ENCODE measurements around the gene LRRC46.

The LRRC46 gene

DNA sequence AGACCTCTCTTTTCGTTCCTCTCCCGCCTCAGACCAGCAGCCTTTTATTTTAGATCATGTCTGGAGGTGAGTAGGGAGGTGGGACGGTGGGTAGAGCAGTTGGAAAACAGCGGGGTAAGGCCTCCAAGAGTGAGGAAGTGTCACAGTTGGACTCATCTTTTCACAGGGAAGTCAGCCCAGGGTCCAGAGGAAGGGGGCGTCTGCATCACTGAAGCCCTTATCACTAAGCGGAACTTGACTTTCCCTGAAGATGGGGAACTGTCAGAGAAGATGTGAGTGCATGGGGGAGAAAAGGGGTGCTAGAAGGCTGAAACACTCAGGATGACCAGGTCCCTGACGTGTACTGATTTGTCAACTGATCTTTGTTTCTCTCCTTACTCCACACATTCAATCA, 461 bp downstream of the LRRC46 start:
- TF ChIP-seq, protein P1, sequence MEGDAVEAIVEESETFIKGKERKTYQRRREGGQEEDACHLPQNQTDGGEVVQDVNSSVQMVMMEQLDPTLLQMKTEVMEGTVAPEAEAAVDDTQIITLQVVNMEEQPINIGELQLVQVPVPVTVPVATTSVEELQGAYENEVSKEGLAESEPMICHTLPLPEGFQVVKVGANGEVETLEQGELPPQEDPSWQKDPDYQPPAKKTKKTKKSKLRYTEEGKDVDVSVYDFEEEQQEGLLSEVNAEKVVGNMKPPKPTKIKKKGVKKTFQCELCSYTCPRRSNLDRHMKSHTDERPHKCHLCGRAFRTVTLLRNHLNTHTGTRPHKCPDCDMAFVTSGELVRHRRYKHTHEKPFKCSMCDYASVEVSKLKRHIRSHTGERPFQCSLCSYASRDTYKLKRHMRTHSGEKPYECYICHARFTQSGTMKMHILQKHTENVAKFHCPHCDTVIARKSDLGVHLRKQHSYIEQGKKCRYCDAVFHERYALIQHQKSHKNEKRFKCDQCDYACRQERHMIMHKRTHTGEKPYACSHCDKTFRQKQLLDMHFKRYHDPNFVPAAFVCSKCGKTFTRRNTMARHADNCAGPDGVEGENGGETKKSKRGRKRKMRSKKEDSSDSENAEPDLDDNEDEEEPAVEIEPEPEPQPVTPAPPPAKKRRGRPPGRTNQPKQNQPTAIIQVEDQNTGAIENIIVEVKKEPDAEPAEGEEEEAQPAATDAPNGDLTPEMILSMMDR (IDR thresholded peaks at IDR 0.05; ENCODE audit: control insufficient read depth, extremely low read depth, insufficient read depth): no peak
- H3K4me3 ChIP-seq (ENCODE audit: low read depth, low read length): peak overlapping the region; percentile 98
- no peak for DNase-seq (ENCODE audit: low read depth)

DNA sequence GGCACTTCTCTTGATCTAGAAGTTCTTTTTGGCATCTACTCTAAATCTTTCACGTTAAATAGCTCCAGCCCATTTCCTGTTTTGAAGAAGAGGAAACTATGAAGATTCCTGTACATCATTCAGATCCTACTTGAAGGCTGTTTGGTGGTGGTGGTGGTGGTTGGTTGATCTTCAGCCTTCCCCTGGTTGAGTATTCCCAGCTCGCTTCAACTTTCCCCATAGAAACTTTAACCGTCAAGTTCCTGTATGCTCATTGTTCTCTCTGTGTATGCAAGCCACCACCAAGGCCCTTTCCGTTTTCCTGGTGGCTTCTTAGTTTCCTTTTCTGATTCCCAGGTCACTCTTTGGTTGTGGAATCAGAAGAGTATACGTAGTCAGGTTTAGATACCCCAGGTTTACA, 3.3 kb downstream of the LRRC46 start:
- TF ChIP-seq, protein P1 (IDR thresholded peaks at IDR 0.05; ENCODE audit: control insufficient read depth, extremely low read depth, insufficient read depth): no peak
- DNase-seq (ENCODE audit: low read depth): no peak
- no peak overlapping the region for H3K4me3 ChIP-seq (ENCODE audit: low read depth, low read length)

DNA sequence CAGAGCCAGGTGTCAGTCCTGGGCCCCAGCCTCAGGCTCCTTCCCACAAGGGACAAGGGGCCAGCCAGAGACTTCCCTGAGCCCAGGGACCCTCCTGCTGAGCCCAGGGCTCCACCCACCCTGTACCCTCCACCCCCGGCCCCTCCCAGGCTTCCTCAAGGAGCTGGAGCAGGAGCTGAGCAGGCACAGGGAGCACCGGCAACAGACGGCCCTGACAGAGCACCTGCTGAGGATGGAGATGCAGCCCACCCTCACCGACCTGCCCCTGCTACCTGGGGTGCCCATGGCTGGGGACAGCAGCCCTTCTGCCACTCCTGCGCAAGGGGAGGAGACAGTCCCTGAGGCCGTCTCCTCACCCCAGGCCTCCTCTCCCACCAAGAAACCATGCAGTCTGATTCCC, 5.1 kb downstream of the LRRC46 start:
- no peak overlapping the region for H3K4me3 ChIP-seq (ENCODE audit: low read depth, low read length)
- TF ChIP-seq, protein P1 (IDR thresholded peaks at IDR 0.05; ENCODE audit: control insufficient read depth, extremely low read depth, insufficient read depth): no peak
- no peak for DNase-seq (ENCODE audit: low read depth)

DNA sequence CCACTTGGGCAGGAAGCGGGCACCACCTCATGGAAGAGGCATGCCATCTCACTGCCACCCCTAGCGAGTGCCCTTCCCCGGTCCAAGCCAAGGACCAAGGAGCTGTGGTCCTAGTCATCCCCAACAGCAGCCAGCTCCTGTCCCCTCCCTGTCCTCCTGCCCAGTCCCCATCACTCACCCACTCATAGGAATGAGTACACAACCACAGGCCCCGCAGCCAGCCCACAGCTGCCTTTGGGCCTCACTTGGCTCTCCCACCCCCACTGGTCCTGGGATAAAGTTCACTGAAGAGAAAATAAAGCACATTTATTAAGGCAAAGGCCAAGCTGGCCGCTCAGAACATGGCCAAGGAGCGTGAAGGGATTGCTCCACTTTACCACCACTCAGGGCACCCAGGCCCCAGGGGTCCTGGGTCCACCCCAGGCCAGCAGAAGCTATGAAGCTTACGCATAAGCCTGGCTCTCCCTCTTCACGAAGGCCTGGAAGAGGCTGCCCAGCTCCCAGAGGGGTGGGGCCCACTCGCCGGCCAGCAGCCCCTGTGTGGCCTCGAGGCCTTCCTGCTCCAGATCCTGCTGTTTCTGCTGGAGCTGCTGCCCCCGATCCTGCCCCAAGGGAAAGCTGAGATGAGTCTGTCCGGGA, 6.0 kb downstream of the LRRC46 start:
- H3K4me3 ChIP-seq (ENCODE audit: low read depth, low read length): no peak overlapping the region
- no peak for DNase-seq (ENCODE audit: low read depth)
- TF ChIP-seq, protein P1 (IDR thresholded peaks at IDR 0.05; ENCODE audit: control insufficient read depth, extremely low read depth, insufficient read depth): no peak

DNA sequence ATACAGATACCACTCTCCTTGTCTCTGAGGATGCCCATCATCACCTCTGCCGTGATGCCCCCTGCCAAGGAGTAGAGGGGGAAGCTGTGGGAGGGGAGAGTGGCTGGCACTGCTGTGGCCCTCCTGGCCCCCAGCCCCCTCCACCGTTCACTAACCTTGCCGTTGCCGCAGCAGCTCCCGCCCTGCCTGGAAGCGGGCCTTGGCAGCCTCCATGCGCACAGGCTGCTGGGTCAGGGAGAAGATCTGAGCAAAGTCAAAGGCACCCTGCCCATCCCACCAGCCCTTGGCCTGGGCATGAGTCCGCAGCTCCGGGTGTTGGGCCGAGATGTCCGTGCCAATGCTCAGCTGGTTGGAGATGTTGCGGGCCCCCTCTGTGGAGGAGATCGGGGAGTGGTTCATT, 7.2 kb downstream of the LRRC46 start:
- no peak overlapping the region for H3K4me3 ChIP-seq (ENCODE audit: low read depth, low read length)
- TF ChIP-seq, protein P1 (IDR thresholded peaks at IDR 0.05; ENCODE audit: control insufficient read depth, extremely low read depth, insufficient read depth): no peak

DNA sequence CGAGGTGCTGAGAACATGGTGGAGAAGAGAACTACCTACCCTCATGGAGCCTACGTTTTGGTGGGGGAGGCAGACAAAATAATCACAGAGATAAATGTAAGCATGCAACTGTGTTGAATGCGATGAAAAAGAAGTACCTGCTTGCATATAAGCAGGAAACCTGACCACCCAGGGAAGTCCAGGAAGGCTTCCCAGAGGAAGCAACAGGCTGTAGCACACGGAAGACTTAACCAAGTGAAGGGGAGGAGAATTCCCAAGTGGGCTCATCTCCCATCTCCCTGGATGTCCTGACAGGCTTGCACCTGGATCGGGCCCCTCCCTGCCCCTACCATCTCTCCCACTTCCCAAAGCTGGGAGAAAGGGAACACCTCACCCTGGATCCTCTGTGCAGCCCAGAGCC, 7.6 kb downstream of the LRRC46 start:
- TF ChIP-seq, protein P1 (IDR thresholded peaks at IDR 0.05; ENCODE audit: control insufficient read depth, extremely low read depth, insufficient read depth): no peak
- H3K4me3 ChIP-seq (ENCODE audit: low read depth, low read length): no peak overlapping the region
- no peak for DNase-seq (ENCODE audit: low read depth)

More for the DNA sequence above, 7.2 kb downstream of the LRRC46 start:
- DNase-seq (ENCODE audit: low read depth): no peak

Data from LNCaP clone FGC (cell line).